ENCODE measurements around the gene PJVK.

PJVK gene

GRCh38 chr2:178450774-178451525 is at the start of gene PJVK, which contains the start of gene PRKRA:
Gene PJVK, plus strand, starts transcription at chr2:178451378. Its CDS starts 2,032 bp downstream, at chr2:178453410.
Gene PRKRA, minus strand, starts transcription at chr2:178451175. Its CDS starts 145 bp downstream, at chr2:178451030.
- H3K4me3 ChIP-seq (ENCODE audit: low read depth, low read length): peak within 1 kb of the TSS; percentile 94
- DNase-seq (ENCODE audit: low read depth, low spot score): peak; percentile 78
- TF ChIP-seq CTCF (IDR thresholded peaks at IDR 0.05; ENCODE audit: insufficient read depth, low read length, missing control alignments): no peak
- CTCF ChIA-PET: interaction anchor here (1.4 to 1.5 kb wide), 2 partner anchors 29 to 36 kb away, joined by 5 read pairs; partner anchors contain the start of gene PLEKHA3
- POLR2A ChIA-PET: interaction anchor here (0.6 to 1.3 kb wide), 6 partner anchors 10 to 218 kb away, joined by 3 to 9 read pairs (median 4); partner anchors contain the start of gene PLEKHA3

- ChIA-PET POLR2A (no interaction called here), CTCF (interaction anchor here (1.1 to 7.0 kb wide), 5 partner anchors 9 to 270 kb away, joined by 3 to 74 read pairs (median 7); no protein-coding TSS in a partner anchor)
- DNase-seq (ENCODE audit: low read depth, low spot score): no peak
- TF ChIP-seq CTCF (IDR thresholded peaks at IDR 0.05; ENCODE audit: insufficient read depth, low read length, missing control alignments): no peak
- H3K4me3 ChIP-seq (ENCODE audit: low read depth, low read length): no peak overlapping the region
Observed at GRCh38 chr2:178401994-178402437, 49.2 kb upstream of the PJVK start.

DNA sequence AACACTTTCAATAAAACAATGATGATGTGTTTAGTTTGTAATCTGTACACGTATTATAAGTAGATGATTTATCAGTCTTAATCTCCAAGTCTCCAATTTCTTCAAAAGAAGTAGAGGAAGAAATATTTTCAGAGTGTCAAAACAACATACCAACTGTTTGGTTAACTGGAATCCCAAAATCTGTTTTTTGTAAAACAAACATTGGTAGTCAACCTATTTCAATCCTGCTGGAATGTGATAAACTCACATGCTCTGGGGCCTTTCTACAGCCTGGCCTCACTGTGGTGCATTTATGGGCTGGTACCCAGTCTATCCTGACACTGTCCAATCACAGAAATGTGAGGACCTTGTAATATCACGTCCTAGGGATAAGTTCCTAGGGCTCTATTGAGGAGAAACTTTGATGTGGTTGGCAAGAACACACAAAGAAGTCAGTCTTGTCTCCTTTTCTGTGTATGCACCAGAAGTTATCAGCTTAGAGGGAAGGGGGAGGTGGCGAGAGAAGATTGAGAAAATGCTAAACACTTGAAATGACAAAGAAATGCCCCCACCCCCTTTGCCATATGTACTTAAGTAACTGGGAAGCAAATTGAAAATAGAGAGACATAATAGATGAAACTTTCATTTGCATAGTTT is 47.4 kb upstream of the PJVK start:
- TF ChIP-seq CTCF (IDR thresholded peaks at IDR 0.05; ENCODE audit: insufficient read depth, low read length, missing control alignments): no peak
- no peak for DNase-seq (ENCODE audit: low read depth, low spot score)
- ChIA-PET CTCF (interaction anchor here (0.9 to 7.0 kb wide), 5 partner anchors 11 to 419 kb away, joined by 3 to 74 read pairs (median 38); partner anchors contain the start of gene RBM45), POLR2A (interaction anchor here (1.8 kb wide), 1 partner anchor 10 kb away, joined by 8 read pairs; no protein-coding TSS in a partner anchor)
- H3K4me3 ChIP-seq (ENCODE audit: low read depth, low read length): no peak overlapping the region

DNA sequence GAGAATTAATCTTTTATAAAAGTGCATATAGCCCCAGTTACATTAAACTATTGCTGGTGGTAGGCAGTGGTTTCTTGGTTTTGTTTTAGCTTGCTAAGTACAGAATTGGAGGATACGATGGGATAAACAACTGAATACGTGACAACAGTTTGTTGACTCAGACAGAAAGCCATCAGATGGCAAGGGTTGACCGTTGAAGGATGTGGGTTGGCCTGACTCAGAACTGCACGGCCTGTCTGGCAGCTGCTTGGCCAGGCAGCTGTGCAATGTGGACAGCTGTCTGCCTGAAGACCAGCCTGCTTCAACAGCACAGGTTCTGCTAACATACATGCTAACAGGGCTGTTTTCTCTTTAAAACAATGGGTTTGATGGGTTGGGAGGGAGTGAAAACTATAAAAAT is 46.8 kb upstream of the PJVK start:
- POLR2A ChIA-PET: interaction anchor here (1.3 to 1.8 kb wide), 2 partner anchors 9 to 47 kb away, joined by 4 to 8 read pairs; partner anchors contain the start of genes PJVK and PRKRA
- CTCF ChIA-PET: interaction anchor here (0.9 to 7.0 kb wide), 8 partner anchors 10 to 420 kb away, joined by 3 to 74 read pairs (median 4); partner anchors contain the start of gene RBM45
- TF ChIP-seq CTCF (IDR thresholded peaks at IDR 0.05; ENCODE audit: insufficient read depth, low read length, missing control alignments): no peak
- no peak for DNase-seq (ENCODE audit: low read depth, low spot score)
- no peak overlapping the region for H3K4me3 ChIP-seq (ENCODE audit: low read depth, low read length)

DNA sequence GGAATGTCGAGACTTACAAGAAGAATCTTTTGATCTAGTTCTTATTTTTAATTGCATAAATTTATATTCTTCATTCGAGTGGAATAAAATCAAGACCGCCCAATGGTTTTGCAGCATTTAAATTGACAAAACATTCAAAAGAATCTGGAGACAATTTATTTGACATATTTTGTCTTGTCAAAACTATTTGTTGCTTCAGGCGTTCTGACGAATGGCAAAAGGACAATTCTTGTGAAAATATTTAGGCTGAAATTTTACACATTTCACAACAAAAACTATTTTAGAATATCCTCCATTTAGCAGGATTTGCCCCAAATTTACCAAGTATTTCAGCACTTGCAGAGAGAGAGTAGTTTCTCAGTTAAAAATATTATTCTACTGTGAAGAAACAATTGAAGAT is 41.9 kb upstream of the PJVK start:
- H3K4me3 ChIP-seq (ENCODE audit: low read depth, low read length): no peak overlapping the region
- ChIA-PET CTCF (interaction anchor here (0.6 to 1.4 kb wide), 4 partner anchors 11 to 297 kb away, joined by 3 to 6 read pairs (median 3); partner anchors contain the start of gene RBM45), POLR2A (no interaction called here)
- no peak for DNase-seq (ENCODE audit: low read depth, low spot score)
- TF ChIP-seq CTCF (IDR thresholded peaks at IDR 0.05; ENCODE audit: insufficient read depth, low read length, missing control alignments): no peak

All from AG04449 (cell line).